ENCODE measurements around the gene GTF2A1.

- TF ChIP-seq, protein P1, sequence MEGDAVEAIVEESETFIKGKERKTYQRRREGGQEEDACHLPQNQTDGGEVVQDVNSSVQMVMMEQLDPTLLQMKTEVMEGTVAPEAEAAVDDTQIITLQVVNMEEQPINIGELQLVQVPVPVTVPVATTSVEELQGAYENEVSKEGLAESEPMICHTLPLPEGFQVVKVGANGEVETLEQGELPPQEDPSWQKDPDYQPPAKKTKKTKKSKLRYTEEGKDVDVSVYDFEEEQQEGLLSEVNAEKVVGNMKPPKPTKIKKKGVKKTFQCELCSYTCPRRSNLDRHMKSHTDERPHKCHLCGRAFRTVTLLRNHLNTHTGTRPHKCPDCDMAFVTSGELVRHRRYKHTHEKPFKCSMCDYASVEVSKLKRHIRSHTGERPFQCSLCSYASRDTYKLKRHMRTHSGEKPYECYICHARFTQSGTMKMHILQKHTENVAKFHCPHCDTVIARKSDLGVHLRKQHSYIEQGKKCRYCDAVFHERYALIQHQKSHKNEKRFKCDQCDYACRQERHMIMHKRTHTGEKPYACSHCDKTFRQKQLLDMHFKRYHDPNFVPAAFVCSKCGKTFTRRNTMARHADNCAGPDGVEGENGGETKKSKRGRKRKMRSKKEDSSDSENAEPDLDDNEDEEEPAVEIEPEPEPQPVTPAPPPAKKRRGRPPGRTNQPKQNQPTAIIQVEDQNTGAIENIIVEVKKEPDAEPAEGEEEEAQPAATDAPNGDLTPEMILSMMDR (IDR thresholded peaks at IDR 0.05) = no peak
- TF ChIP-seq POLR2A (IDR thresholded peaks at IDR 0.05) (no peak), POLR2AphosphoS5 (IDR thresholded peaks at IDR 0.05) (no peak)
Observed at GRCh38 chr14:81246461-81247270, 25.9 kb upstream of the GTF2A1 start.

Data from prostate gland (tissue), 2 donors.